OCI-LY7 (cell line): Measurements from ENCODE around the gene KIF26A. TPM values are rescaled to one million over a fixed set of nuclear protein-coding genes. Genes with fewer than 3 reads are reported as not detected.

Experiments
- BruUV-seq: library from RNA; stranded (reverse); fragments of 400-500 nt; replicated peaks from 2 replicates; lab custom pipeline; 2021; lab: Mats Ljungman, UMichigan
- CTCF ChIA-PET: fragments of 300-600 bp; sonication (Branson Sonifier 250); formaldehyde crosslinking; loops from one replicate; lab custom pipeline; 2022; ENCODE audit warnings: antibody characterized with exemption; ENCODE audit not compliant: unreplicated experiment; lab: Charles Lee
- POLR2A ChIA-PET: fragments of 300-600 bp; sonication (Branson Sonifier 250); formaldehyde crosslinking; loops from one replicate; lab custom pipeline; 2022; ENCODE audit warnings: antibody characterized with exemption; lab: Charles Lee
- DNase-seq: peaks from one replicate; pipeline ENCODE4 v3.0.0-alpha.2; 2015; ENCODE audit warnings: low spot score
- H2AFZ ChIP-seq: fragments of 200-600 bp; sonication (generic), shearing (Covaris generic); 2 replicates; pipeline ENCODE4 v1.6.1; 2014; ENCODE audit warnings: mild to moderate bottlenecking, antibody characterized with exemption, low read length, moderate library complexity
- H3K27ac ChIP-seq: fragments of 200-600 bp; sonication (generic); 2 replicates; pipeline ENCODE4 v1.5.1; 2014; ENCODE audit warnings: mixed run types, low read depth, mild to moderate bottlenecking, moderate library complexity, low read length, inconsistent platforms; ENCODE audit not compliant: poor library complexity, severe bottlenecking
- H3K36me3 ChIP-seq: fragments of 200-600 bp; sonication (generic); 2 replicates; pipeline ENCODE4 v1.6.1; 2014; ENCODE audit warnings: mild to moderate bottlenecking, antibody characterized with exemption, low read length, moderate library complexity, mixed read lengths; ENCODE audit not compliant: insufficient read depth
- H3K4me1 ChIP-seq: fragments of 200-600 bp; sonication (generic); 2 replicates; pipeline ENCODE4 v1.5.1; 2014; ENCODE audit warnings: mild to moderate bottlenecking, low read length; ENCODE audit not compliant: insufficient read depth, poor library complexity, severe bottlenecking
- H3K4me2 ChIP-seq: fragments of 200-600 bp; sonication (generic); 2 replicates; pipeline ENCODE4 v1.6.1; 2014; ENCODE audit warnings: mild to moderate bottlenecking, low read length
- H3K4me3 ChIP-seq: fragments of 200-600 bp; sonication (generic); 2 replicates; pipeline ENCODE4 v1.5.1; 2014; ENCODE audit warnings: mild to moderate bottlenecking, low read depth, low read length; ENCODE audit not compliant: poor library complexity, severe bottlenecking
- H3K79me2 ChIP-seq: fragments of 200-600 bp; sonication (generic); 2 replicates; pipeline ENCODE4 v1.6.1; 2016; ENCODE audit warnings: low read depth, mild to moderate bottlenecking, low read length, moderate library complexity, mixed read lengths; ENCODE audit not compliant: insufficient read depth
- H3K9me2 ChIP-seq: fragments of 200-600 bp; sonication (generic); 2 replicates; pipeline ENCODE4 v1.6.1; 2016; ENCODE audit warnings: mild to moderate bottlenecking, low read length, mixed read lengths; ENCODE audit not compliant: insufficient read depth
- H3K9me3 ChIP-seq: fragments of 200-600 bp; sonication (generic); 2 replicates; pipeline ENCODE4 v1.6.1; 2014; ENCODE audit warnings: mild to moderate bottlenecking, mixed run types, low read length, mixed read lengths
- H4K20me1 ChIP-seq: fragments of 200-600 bp; sonication (generic); 2 replicates; pipeline ENCODE4 v1.6.1; 2014; ENCODE audit warnings: mild to moderate bottlenecking, antibody characterized with exemption, low read length, moderate library complexity, mixed read lengths; ENCODE audit not compliant: insufficient read depth
- CTCF ChIP-seq: fragments of 200-600 bp; sonication (generic); conservative IDR thresholded peaks from 2 replicates; pipeline ENCODE4 v1.5.1; 2014; ENCODE audit warnings: mild to moderate bottlenecking, antibody characterized with exemption, low read length, moderate library complexity, mixed read lengths
- EZH2phosphoT487 ChIP-seq: fragments of 200-600 bp; sonication (generic); IDR thresholded peaks from 2 replicates; pipeline ENCODE4 v1.6.1; 2018; ENCODE audit warnings: low read depth, borderline replicate concordance, mild to moderate bottlenecking, mixed run types, antibody characterized with exemption, low read length, moderate library complexity, mixed read lengths
- intact Hi-C: fragments of 100-400 bp; cut with micrococcal nuclease; formaldehyde crosslinking; loops from one replicate; pipeline ENCODE4 v1.10.0; 2022; ENCODE audit not compliant: unreplicated experiment
- total RNA-seq, 2 experiments: library from RNA; depleted of rRNA in 1 of 2; stranded (reverse); fragments of >200 nt in 1 of 2; shearing (Covaris generic) in 1 of 2; gene quantifications; 2 replicates each; pipeline ENCODE4 v1.2.3, GENCODE V29; 2014 to 2022

KIF26A gene
- total RNA-seq, 2 experiments from 2014 or later, result not detected

- Histone ChIP-seq H3K9me2 (no peaks in the 10 kb centered on the region), H3K4me3 (no peak overlapping the region), H4K20me1 (no peaks in the 10 kb centered on the region), H3K4me2 (no peak overlapping the region), H3K27ac (no peak overlapping the region), H2AFZ (no peak overlapping the region), H3K9me3 (no peaks in the 10 kb centered on the region), H3K79me2 (no peaks in the 10 kb centered on the region), H3K36me3 (no peaks in the 10 kb centered on the region), H3K4me1 (no peaks in the 10 kb centered on the region)
- ChIA-PET CTCF (no interaction called here), POLR2A (no interaction called here)
- TF ChIP-seq CTCF (no peak), EZH2phosphoT487 (no peak)
- DNase-seq, result no peak
- intact Hi-C loops, result no loop called here
- no TSS peak for BruUV-seq
Measured at GRCh38 chr14:104112609-104113571, 25.5 kb upstream of the KIF26A start.

DNA sequence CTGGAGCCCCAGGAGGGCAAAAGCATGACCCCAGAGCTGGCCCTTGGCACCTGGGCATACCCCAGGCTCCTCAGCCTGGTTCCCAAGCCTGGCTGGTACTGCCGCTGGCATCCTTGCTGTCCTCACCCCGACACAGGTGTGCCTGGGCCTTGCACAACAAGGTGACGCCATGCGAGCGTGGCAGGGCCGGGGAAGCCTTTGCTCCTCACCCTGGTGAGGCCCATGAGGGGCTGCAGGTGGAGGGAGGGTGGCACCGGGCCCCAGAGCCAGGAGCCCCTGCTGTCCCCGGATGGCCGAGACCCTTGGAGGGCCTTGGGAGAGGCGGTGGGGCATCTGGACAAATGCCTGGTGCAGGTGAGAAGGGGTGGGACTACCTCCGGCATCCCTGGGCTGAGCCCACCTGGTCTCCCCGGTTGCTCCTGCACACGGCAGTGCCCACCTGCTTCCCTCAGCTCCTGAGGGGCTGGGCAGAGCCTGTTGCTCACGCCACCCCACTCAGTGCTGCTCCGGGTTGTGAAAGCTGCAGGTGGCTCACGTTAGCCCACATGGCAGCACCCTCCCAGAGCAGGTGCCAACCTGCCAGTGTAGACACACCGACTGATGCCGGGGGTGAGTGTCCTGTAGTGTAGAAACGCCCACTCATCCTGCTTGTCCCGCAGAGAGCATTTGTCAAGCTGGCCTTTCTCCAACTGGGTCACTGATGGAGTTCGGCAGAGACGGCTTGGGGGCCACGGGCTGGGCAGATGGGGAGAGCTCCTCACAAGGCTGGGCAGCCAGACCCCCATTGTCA, 24.6 kb upstream of the KIF26A start:
- no peaks in the 10 kb centered on the region for H4K20me1 ChIP-seq
- no peak for DNase-seq
- no TSS peak for BruUV-seq
- H3K4me1 ChIP-seq, result no peaks in the 10 kb centered on the region
- H3K9me2 ChIP-seq, result no peaks in the 10 kb centered on the region
- H2AFZ ChIP-seq, result no peak overlapping the region
- no peak overlapping the region for H3K4me3 ChIP-seq
- H3K27ac ChIP-seq, result no peak overlapping the region
- H3K4me2 ChIP-seq, result no peak overlapping the region
- CTCF ChIA-PET, result no interaction called here
- no peak for TF ChIP-seq EZH2phosphoT487
- no peak for TF ChIP-seq CTCF
- no peaks in the 10 kb centered on the region for H3K9me3 ChIP-seq
- intact Hi-C loops, result no loop called here
- POLR2A ChIA-PET, result interaction anchor here (0.6 kb wide), 2 partner anchors 42 to 526 kb away, joined by 3 to 4 read pairs; no protein-coding TSS in a partner anchor
- no peaks in the 10 kb centered on the region for H3K79me2 ChIP-seq
- H3K36me3 ChIP-seq, result no peaks in the 10 kb centered on the region
